Activated CD4-positive, alpha-beta T cell treated with anti-CD3 and anti-CD28 coated beads, Interleukin-2, amount 50 U/mL, for 24 hours (primary cell): ENCODE results near the gene GLRX5.

ENCODE experiments used
- DNase-seq, 2 donors: peaks; one replicate each; pipeline ENCODE4 v3.0.0-alpha.2; 2020; ENCODE audit warnings: low read depth in 1 of 2, low spot score in 1 of 2

GLRX5 gene

GRCh38 chr14:95515596-95516552 is 19.0 kb upstream of the GLRX5 start:
- DNase-seq, result peak; percentile 59 to 77

DNA sequence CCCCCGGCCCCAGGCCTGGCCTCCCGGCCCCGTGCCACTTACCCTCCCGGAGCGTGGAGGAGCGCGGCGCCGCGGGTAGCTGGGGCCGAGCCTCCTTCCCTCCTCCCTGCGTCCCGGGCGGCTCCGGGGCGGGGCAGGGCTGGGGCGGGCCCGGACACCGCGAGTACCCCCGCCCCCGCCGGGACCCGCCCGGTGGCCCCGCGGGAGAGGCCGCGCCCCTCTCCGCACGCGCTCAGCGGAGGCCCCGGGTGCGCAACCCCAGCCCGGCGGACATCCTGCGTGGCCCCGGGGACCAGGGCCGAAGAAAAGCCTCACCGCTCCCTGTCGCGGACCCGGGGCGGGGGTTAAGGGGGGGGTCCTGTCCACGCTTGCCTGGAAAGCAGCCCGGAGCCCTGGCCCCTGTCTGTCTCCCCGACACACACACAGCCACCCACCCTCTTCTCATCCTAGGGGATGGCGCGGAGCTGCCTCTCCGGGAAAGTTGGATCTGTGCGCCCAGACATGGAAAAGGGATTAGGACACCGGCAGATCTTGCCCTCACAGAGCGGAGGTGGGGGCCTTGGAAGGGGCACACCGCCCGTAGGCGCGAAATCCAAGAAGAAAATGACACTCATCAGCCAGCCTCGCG is 18.2 kb upstream of the GLRX5 start, which contains the start of gene SYNE3:
TSS of gene SYNE3 (minus strand) at position 97 of the 628 bp plus-strand sequence. CDS start 40,829 bp downstream, outside the sequence.
- no peak for DNase-seq

- DNase-seq, result no peak
Observed at GRCh38 chr14:95518045-95518751, 16.7 kb upstream of the GLRX5 start.

GRCh38 chr14:95519699-95520098 is 15.2 kb upstream of the GLRX5 start:
- DNase-seq, result peak in 1 of 2 donors; percentile 75

- no peak for DNase-seq
Observed at GRCh38 chr14:95520346-95520745, 14.5 kb upstream of the GLRX5 start.

GRCh38 chr14:95521001-95521400 is 13.8 kb upstream of the GLRX5 start:
- no peak for DNase-seq

GRCh38 chr14:95522116-95522515 is 12.7 kb upstream of the GLRX5 start:
- DNase-seq, result no peak

GRCh38 chr14:95522556-95522955 is 12.3 kb upstream of the GLRX5 start:
- no peak for DNase-seq

DNA sequence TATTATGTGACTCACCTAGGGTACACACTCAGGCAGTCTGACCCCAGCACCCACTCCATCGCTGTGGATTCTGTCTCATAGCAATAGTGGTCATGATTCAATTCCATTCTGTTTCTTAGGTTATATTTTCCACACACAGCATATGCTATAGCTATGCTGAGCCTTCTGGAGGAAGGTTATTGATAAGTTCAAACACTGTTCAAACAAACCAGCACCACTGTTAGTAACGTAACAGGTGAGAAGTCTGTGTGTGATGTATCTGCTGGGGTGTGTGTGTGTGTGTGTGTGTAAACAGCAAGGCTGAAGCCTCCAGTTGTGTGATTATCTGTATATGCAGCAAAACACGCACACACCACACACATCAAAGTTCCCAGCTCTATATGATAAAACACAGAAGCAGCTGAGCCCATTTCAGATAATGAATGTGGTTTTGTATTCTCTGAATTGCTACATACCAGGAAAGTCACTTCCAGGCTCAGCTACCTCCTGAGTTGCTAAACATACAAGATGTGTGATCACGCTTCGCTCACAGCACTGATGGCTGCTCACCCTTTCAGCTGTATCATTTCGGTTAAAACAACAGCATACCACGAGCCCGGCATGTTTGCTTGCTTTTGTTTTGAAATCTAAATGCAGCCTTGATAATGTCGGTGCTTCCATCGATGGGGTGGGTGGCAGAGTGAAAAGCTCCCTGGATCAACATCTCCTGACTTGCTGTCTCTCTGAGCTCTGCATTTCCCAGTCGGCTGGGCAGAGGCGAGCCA is 11.6 kb upstream of the GLRX5 start:
- no peak for DNase-seq

DNA sequence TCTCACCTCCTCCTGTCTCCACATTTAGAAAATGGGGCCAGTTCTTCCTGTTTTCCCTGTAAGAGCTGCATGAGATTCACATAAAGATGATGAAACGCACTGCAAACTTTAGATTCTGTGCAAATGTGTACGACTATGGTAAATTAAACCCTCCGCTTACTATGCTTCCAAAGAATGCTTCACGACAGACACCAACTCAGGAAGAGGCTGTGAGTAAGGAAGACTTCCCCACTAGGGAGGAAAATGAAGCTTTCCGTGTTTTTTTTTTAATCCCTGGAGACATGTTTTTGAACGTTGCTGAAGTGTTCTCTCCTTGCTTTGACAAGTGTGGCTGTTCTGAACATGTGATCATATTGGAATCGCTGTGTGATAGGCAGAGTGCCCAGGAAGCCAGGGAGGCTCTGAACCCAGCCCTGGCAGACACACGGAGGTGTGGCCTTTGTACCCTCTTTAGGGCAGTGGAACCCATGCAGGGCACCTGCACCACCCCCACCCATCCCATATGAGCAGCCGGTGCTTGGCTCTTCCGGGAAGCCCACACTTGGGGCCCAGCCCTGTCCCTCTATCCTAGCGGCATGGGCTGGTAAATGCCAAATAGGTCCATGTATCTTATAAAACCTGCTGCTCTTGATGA is 10.9 kb upstream of the GLRX5 start:
- no peak for DNase-seq

GRCh38 chr14:95524706-95525512 is 9.9 kb upstream of the GLRX5 start:
- DNase-seq, result no peak

GRCh38 chr14:95525999-95526398 is 8.9 kb upstream of the GLRX5 start:
- no peak for DNase-seq

DNA sequence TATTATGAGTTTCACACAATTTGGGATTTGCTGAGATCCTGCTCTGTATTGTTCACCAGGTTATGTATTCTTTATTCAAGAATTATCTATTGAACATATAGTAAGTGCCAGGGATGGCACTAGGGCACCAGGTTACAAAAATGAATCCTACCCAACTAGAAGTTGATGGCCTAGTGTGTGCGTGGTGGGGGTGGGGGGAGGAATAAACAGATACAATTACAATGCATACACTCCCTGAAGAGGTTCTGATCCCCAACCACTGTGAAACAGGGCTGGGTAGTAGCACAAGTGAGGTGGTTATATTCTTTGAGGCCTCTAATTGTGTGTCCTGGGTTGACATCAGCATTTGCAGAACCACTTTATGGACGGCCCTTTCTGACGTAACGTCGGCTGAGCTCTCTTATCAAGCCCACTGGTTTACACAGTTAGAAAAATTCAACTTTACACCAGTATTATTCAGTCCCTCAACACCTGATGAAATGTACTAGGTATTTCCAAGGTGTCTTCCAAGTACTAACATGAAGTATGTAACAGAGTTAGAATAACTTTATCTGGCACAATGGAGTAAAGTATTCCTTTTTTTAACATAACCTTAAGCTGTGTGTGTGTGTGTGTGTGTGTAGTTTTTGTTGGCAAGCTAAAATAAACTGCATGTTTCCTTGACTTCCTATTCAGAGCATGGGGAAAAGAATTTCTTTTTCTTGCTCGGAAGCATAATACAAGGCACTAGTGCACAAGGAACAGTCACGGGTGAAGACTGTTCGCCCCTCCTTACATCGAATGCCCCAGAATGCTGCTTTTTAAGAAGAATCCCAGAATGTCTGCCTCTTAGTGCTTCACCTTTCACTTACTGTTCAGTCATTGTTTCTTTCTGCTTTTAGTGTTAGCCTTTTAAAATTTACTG is 8.1 kb upstream of the GLRX5 start:
- DNase-seq, result no peak

GRCh38 chr14:95527387-95528002 is 7.4 kb upstream of the GLRX5 start:
- no peak for DNase-seq

DNA sequence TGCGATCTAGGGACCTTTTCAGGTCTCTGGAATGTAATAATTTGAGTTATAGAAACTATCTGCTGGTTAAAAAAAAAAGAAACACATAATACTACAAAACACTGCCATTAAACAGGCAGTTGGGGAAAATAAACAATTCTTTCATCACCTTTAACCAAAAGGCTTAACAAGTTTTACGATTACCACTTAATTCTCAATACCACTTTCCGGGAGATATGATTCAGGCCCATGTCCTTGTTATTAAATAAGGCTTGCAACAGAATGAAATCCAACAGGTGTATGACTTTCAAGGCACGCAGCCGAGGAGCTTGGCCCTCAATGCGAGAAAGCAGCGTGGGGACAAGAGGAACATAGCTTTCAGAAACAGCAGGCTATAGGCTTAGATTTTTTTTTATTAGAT is 5.6 kb upstream of the GLRX5 start:
- no peak for DNase-seq

DNA sequence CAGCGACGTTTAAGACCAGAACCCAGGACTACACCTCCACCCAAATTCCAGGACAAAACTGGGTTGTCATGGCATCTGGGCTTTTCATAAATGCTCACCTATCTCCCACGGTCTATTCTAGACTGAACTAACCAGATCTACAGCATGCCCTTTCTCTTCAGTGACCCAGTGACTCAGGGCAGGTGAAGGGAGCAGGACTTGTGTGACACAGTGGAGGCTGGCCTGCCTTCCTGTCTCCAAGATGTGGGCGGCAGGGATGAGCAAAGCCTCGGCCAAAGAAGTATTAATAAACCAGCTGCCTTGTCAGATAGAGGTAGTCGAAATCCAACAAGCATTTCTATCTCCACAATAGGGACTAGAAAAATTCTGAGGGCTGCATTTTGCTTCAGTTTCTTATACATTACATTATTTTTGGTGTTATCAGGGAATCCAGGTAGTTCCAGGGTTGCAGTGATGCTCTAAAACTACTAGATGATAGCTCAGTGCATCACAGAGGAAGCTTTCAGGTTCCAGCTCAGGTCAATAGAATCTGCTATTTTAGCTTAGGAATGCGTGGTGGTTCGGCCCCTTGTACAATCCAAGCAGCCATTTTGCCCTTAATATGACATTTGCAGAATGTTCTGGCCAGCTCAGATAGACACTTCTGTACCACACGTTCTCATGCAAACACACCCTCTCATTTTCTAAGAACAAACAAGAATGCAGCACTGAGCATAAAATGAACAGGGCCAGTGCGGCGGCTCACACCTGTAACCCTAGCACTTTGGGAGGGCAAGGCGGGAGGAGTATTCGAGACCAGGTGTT is 4.2 kb upstream of the GLRX5 start:
- DNase-seq, result no peak

GRCh38 chr14:95531473-95531872 is 3.4 kb upstream of the GLRX5 start:
- no peak for DNase-seq
